Hypothalamus (tissue), 51 donors: ENCODE data around the gene SNURF.
"Not testable (repeated sequence)": the region's sequence is repeated elsewhere in the genome, so short reads cannot be mapped to it uniquely, and the experiment has no call there.

Experiments used
- DNase-seq, 51 donors: peaks; one replicate each; lab custom pipeline; 2025; lab: John Stamatoyannopoulos, UW

SNURF gene

DNA sequence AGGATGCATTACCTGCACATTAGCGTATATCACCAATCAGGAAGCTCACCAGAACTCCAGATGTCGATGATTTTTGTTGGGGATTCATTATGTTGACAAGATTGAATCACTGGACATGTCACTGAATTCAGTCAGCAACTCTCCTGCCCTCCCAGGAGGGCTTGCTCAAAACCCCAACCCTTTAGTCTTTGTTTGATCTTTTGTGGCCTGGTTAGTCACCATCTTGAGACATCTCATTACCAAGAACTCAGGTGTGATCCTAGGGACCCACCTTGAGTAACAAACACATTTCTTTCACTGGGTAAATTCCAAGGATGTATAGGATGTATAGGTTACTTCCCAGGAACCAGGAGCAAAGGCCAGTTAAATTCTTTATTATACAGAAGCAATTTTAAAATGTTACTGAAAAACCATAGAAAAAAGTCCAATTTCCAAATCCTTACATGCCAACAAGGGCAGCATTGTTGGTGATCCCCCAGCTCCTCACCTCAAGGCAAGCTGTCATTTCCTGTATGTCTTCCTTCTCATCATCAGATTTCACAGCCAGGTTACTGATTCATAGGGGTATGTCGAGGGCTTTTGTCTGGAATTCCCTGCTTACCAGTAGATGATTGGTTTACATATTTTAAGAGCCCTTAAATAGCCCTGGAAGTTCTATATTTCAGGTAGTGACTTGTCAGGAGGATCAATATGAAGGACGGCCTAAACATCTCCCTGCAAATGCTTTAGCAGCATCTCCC is 11.7 kb downstream of the SNURF start:
- no peak for DNase-seq

DNA sequence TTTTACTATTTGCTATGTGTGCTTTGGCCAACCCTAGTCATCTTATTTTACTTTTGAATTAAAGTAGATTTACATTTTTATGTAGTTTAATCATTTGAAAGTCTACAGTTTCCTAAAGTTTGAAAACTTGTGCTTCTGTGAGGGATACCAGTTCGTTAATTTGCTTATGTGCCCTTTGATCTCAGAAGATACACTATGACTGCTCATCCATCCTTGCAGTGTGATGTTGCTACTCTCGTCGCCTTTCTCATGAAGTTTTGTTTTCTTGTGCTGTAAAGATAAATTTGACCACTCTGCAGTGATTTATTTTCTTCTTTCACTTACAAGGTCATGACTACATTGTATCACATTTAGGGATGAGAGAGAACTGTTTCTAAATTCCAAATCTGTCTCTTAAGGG is 16.3 kb downstream of the SNURF start:
- DNase-seq, result no peak

- DNase-seq, result no peak
Observed at GRCh38 chr15:24971772-24972171, 17.0 kb downstream of the SNURF start.

DNA sequence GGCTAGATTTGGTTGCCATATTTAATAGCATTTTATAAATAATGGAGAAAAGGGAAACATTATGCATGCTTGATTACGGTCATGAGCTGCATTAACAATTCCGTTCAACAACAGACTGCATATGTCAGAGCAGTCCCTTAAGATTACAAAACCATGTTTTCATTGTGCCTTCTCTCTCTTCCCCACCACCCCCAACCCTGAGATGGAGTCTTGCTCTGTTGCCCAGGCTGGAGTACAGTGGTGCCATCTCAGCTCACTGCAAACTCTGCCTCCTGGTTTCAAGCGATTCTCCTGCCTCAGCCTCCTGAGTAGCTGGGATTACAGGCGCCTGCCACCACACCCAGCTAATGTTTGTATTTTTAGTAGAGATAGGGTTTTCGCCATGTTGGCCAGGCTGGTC is 17.9 kb downstream of the SNURF start:
- not testable (repeated sequence) for DNase-seq

- no peak for DNase-seq
Observed at GRCh38 chr15:24976932-24977331, 22.1 kb downstream of the SNURF start.

GRCh38 chr15:24977686-24978085 is 22.9 kb downstream of the SNURF start:
- DNase-seq, result no peak

DNA sequence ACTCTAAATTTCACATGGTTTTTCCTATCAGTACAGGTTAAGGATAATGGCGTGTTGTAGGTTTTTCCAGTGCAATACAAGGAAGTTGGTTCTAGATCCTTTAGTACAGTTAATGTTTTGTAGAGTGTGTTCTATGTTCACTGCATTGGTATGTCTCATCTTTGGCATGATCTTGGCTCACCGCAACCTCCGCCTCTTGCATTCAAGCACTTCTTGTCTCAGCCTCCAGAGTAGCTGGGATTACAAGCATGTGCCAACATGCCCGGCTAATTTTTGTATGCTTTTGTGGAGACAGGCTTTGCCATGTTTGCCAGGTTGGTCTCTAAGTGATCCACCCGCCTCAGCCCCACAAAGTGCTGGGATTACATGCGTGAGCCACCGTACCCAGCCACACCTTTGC is 30.4 kb downstream of the SNURF start:
- peak in 1 of 51 donors; percentile 1 for DNase-seq

DNA sequence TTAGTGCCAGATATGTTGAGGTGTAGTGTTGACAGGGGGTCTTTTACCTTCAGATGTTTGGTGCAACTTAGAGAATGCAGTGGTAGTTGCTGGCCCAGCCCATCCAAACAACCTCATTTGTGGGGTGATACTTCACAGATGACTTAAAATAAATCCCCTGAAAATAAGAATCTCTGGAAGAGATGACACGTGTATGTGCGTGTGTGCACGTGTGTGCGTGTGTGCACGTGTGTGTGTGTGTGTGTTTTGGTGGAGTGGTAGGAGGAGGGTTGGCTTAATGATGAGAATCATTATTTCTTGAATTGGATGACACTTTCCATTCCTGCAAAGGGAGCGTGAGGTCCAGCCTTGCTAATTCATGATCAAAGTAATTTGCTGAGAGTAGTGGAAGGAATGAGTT is 31.9 kb downstream of the SNURF start:
- DNase-seq, result no peak
